Measurements from ENCODE around the gene CFAP92.

The CFAP92 gene

DNA sequence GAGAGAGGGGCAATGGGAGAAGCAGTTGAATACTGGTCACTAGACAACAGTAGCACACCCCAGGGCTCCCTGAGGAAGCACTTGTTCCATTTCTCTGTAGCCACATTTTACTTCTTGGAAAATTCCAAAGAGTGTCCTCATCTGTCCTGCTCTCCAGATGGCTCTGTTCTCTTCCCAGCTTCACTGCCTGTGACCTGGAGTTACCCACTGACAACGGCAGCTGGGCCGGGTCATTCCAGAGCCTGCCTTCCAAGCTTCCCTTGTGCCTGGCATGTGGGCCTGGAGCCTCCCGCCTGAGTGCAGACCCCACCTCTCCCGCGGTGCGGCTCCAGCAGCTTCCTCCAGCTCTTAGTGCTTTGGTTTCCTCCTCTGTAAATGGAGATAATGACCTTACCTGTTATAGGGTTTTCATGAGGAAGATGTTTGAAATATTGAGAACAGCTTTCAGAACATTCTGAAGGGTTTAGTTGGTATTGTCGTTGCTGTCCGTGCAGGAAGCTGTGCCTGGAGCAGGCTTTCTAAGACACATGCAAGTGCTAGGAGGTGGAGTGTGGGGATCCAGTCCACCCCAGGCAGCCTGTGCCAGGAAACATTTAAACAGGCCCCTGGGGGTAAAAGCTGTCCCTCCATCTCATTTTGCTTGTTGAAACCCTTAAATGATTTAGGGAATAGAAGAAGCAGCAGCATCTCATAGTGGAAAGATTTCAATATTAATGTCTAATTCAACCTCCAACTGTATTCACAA, 32.0 kb upstream of the CFAP92 start:
- DNase-seq: no peak

GRCh38 chr3:129025108-129025507, 31.2 kb upstream of the CFAP92 start:
- DNase-seq: no peak

GRCh38 chr3:129023909-129024308, 30.0 kb upstream of the CFAP92 start:
- no peak for DNase-seq

DNA sequence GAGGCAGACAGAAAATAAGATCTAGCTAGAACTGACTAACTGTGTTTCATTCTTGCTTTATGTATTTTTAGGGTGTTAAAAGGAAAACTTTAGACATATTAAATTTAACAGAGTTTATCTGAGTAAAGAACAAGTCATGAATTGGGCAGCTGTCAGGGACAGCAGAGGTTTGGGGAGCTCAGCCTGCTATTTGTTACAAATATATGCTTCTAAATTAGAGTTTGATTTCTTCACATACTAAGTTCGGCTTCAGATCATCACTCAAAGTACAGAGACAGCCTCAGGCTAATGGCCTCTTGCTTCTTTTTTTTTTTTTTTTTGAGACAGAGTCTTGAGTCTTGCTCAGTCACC, 29.1 kb upstream of the CFAP92 start:
- DNase-seq: no peak

- DNase-seq: no peak
Measured at GRCh38 chr3:129022114-129023007, 28.5 kb upstream of the CFAP92 start.

DNA sequence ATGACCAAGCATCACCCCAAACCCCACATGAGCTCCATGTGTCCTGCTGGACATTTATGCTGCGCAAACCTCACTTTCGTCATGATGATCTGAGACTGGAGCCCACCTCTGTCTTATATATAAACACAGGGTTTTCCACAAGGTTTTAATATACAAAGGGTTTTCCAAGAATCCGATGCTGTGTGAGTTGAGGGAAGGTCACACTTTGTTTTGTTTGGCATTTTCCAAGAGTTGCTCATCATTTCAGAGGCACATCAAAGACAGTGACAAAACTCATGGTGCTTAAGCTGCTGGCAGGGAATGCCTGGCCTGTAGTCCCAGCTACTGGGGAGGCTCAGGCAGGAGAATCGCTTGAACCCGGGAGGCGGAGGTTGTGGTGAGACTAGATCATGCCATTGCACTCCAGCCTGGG, 27.3 kb upstream of the CFAP92 start:
- no peak for DNase-seq

GRCh38 chr3:129020691-129021090, 26.8 kb upstream of the CFAP92 start:
- no peak for DNase-seq

DNA sequence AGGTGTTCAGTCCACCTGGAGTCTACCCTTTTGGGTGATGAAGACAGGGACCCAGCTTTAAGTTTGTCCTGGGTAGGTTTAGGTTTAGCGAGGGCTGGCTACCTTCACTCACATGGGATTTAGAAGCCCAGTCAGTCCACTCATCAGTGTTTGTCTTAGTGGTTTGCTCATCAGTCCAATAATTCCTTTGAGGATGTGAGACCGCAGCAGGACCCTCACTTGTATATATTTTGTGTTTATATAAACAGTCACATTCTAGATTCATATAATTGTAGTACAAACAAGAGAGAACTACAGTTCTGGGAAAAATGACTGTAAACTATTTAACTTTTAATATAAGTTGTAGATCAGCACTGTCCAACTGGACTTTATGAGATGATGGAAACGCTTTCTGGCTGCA, 25.4 kb upstream of the CFAP92 start:
- DNase-seq: no peak

GRCh38 chr3:129018751-129019150, 24.9 kb upstream of the CFAP92 start:
- no peak for DNase-seq

- DNase-seq: no peak
Measured at GRCh38 chr3:129018271-129018670, 24.4 kb upstream of the CFAP92 start.

GRCh38 chr3:129017484-129017899, 23.6 kb upstream of the CFAP92 start:
- DNase-seq: no peak

- no peak for DNase-seq
Measured at GRCh38 chr3:129016720-129017483, 23.0 kb upstream of the CFAP92 start.

DNA sequence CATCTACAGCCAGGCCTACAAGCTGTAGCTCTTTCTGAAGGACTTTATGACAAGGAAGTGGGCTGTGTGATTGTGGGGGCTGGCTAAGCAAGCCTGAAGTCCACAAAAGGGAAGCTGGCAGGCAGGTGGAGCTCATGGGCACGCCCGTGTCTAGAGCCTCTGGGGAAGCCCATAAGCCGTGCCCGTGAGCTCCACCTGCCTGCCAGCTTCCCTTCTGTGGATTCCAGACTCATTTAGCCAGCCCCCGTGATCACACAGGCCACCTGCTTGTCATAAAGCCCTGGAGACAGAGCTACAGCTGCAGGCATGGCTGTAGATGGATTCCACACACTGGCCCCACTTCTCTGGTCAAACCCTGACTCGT, 22.5 kb upstream of the CFAP92 start:
- DNase-seq: no peak

GRCh38 chr3:129015388-129016105, 21.7 kb upstream of the CFAP92 start:
- DNase-seq: no peak

DNA sequence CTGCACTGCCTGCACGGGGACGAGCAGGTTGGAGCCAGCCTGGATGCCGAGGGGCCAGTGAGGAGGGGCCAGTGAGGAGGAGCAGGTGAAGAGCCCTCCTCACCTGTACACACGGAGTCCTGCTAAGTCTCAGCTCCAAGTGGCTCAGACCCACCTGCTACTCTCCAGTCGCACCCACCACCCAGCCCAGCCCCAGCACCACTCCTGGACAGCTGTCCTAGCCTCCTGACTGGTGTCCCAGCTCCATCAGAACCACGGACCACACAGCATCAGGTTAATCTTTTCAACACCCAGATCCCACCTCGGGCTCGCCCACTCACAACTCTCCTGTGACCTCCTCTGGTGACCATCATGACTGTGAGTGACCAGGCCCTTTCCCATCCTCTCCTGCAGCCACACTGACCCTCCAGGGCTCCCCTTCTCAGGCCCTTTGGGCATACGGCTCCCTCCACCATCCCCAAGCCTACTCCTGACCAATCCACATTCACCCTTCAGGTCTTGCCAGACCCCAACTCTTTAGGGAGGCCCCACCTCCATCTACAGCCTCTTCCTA, 21.0 kb upstream of the CFAP92 start:
- DNase-seq: no peak

GRCh38 chr3:129014148-129014547, 20.3 kb upstream of the CFAP92 start:
- no peak for DNase-seq

- DNase-seq: no peak
Measured at GRCh38 chr3:129013491-129013891, 19.6 kb upstream of the CFAP92 start.

GRCh38 chr3:129010310-129010956, 16.6 kb upstream of the CFAP92 start:
- DNase-seq: no peak

GRCh38 chr3:129009266-129009665, 15.4 kb upstream of the CFAP92 start:
- DNase-seq: no peak

GRCh38 chr3:129007792-129008191, 13.9 kb upstream of the CFAP92 start:
- DNase-seq: no peak

- no peak for DNase-seq
Measured at GRCh38 chr3:129006864-129007263, 13.0 kb upstream of the CFAP92 start.

Measured in kidney glomerular epithelial cell (primary cell).